DND-41 (cell line): ENCODE measurements around the gene COMMD4.

Experiments used
- CTCF ChIP-seq: IDR thresholded peaks from 2 replicates; pipeline ENCODE4 v1.5.1; 2012; ENCODE audit warnings: borderline replicate concordance, low read length, moderate library complexity, mild to moderate bottlenecking; ENCODE audit not compliant: poor library complexity, severe bottlenecking; ENCODE audit errors: extremely low read depth
- EZH2 ChIP-seq: IDR thresholded peaks from 3 replicates; pipeline ENCODE4 v1.6.1; 2012; ENCODE audit warnings: borderline replicate concordance, low read depth, mild to moderate bottlenecking, moderate library complexity, low read length, inconsistent platforms; ENCODE audit not compliant: severe bottlenecking

GRCh38 chr15:75364881-75365280 lies 29.0 kb downstream of the COMMD4 start:
- TF ChIP-seq CTCF = no peak
- TF ChIP-seq EZH2 = no peak
